ENCODE results near the gene ATP1A4.

DNA sequence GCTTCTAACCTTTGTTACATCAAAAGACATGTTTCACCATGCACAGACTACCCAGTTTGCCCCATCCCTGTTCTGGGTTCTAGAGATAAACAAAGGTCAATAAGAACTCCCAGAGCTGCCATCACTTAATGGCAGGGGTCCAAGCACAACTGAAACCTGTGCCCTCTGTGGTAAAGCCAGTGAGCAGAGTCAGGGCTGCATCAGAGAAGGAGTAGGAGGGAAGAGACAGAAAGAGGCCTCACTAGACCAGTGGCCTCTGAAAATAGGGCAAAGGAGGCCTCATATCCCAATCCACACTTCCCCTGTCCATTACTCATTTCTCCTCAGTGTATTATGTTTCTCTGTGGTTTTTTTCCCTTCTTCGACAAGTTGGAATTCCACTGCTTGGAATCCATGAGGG lies 25.7 kb upstream of the ATP1A4 start:
- TF ChIP-seq OSR1 (CRISPR knock-in tag; IDR thresholded peaks at IDR 0.05) (no peak), SNAI2 (CRISPR knock-in tag; IDR thresholded peaks at IDR 0.05) (no peak), ZFP30 (CRISPR knock-in tag; IDR thresholded peaks at IDR 0.05) (no peak), PPARA (CRISPR knock-in tag; IDR thresholded peaks at IDR 0.05; ENCODE audit: borderline replicate concordance) (no peak), ISL1 (CRISPR knock-in tag; IDR thresholded peaks at IDR 0.05) (no peak), CSDC2 (CRISPR knock-in tag; IDR thresholded peaks at IDR 0.05) (no peak), TCF4 (CRISPR knock-in tag; IDR thresholded peaks at IDR 0.05; ENCODE audit: borderline replicate concordance) (no peak), ARNTL (CRISPR knock-in tag; IDR thresholded peaks at IDR 0.05; ENCODE audit: borderline replicate concordance, low read depth) (no peak), ZNF70 (CRISPR knock-in tag; IDR thresholded peaks at IDR 0.05) (no peak)
- TF ChIP-seq, protein P1, sequence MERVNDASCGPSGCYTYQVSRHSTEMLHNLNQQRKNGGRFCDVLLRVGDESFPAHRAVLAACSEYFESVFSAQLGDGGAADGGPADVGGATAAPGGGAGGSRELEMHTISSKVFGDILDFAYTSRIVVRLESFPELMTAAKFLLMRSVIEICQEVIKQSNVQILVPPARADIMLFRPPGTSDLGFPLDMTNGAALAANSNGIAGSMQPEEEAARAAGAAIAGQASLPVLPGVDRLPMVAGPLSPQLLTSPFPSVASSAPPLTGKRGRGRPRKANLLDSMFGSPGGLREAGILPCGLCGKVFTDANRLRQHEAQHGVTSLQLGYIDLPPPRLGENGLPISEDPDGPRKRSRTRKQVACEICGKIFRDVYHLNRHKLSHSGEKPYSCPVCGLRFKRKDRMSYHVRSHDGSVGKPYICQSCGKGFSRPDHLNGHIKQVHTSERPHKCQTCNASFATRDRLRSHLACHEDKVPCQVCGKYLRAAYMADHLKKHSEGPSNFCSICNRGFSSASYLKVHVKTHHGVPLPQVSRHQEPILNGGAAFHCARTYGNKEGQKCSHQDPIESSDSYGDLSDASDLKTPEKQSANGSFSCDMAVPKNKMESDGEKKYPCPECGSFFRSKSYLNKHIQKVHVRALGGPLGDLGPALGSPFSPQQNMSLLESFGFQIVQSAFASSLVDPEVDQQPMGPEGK (CRISPR knock-in tag; IDR thresholded peaks at IDR 0.05; ENCODE audit: borderline replicate concordance) = no peak

Data from SK-N-SH treated with all-trans-retinoic acid at 6 μM for 48 hours (cell line).